HEK293 (cell line): Measurements from ENCODE around the gene YWHAQ.

Experiments used
- GLIS2 ChIP-seq: fragments of 450-650 bp; formaldehyde crosslinking; IDR thresholded peaks from 2 replicates; pipeline ENCODE4 v1.5.1; 2016; ENCODE audit warnings: missing biosample characterization, missing genetic modification characterization
- KLF10 ChIP-seq: fragments of 450-650 bp; IDR thresholded peaks from 2 replicates; pipeline ENCODE4 v1.5.1; 2018; ENCODE audit warnings: missing biosample characterization, mild to moderate bottlenecking, missing genetic modification characterization
- RBAK ChIP-seq: fragments of 450-650 bp; formaldehyde crosslinking; IDR thresholded peaks from 2 replicates; pipeline ENCODE4 v1.5.1; 2016; ENCODE audit warnings: missing biosample characterization, missing genetic modification characterization
- ZNF121 ChIP-seq: fragments of 450-650 bp; formaldehyde crosslinking; IDR thresholded peaks from 2 replicates; pipeline ENCODE4 v1.5.1; 2016; ENCODE audit warnings: missing biosample characterization, missing genetic modification characterization
- ZNF133 ChIP-seq: fragments of 450-650 bp; formaldehyde crosslinking; IDR thresholded peaks from 2 replicates; pipeline ENCODE4 v1.5.1; 2016; ENCODE audit warnings: missing biosample characterization, missing genetic modification characterization
- ZNF202 ChIP-seq: fragments of 450-650 bp; formaldehyde crosslinking; IDR thresholded peaks from 2 replicates; pipeline ENCODE4 v1.5.1; 2016; ENCODE audit warnings: missing biosample characterization, missing genetic modification characterization, borderline replicate concordance
- ZNF274 ChIP-seq, 2 experiments: fragments of 200-500 bp in 1 of 2; fragments of 450-650 bp in 1 of 2; sonication (Bioruptor generic) in 1 of 2; formaldehyde crosslinking in 1 of 2; IDR thresholded peaks; 2 replicates each; pipeline versions ENCODE4 v1.5.1 to v1.6.1; 2014 to 2016; ENCODE audit warnings: borderline replicate concordance in 1 of 2, inconsistent platforms in 1 of 2, low read length in 1 of 2, missing biosample characterization in 1 of 2, missing genetic modification characterization in 1 of 2
- ZNF701 ChIP-seq: fragments of 450-650 bp; formaldehyde crosslinking; IDR thresholded peaks from 2 replicates; pipeline ENCODE4 v1.5.1; 2016; ENCODE audit warnings: missing biosample characterization, missing genetic modification characterization
- TF ChIP-seq, protein P1 (sequence below): fragments of 450-650 bp; IDR thresholded peaks from 2 replicates; pipeline ENCODE4 v1.5.1; 2018; ENCODE audit warnings: missing biosample characterization, missing genetic modification characterization
- TF ChIP-seq, protein P2 (sequence below): fragments of 450-650 bp; formaldehyde crosslinking; IDR thresholded peaks from 2 replicates; pipeline ENCODE4 v1.5.1; 2016; ENCODE audit warnings: missing biosample characterization, missing genetic modification characterization
- TF ChIP-seq, protein P3 (sequence below): IDR thresholded peaks from 2 replicates; pipeline ENCODE4 v1.6.1; 2011; ENCODE audit warnings: mild to moderate bottlenecking, low read depth, low read length, borderline replicate concordance

DNA sequence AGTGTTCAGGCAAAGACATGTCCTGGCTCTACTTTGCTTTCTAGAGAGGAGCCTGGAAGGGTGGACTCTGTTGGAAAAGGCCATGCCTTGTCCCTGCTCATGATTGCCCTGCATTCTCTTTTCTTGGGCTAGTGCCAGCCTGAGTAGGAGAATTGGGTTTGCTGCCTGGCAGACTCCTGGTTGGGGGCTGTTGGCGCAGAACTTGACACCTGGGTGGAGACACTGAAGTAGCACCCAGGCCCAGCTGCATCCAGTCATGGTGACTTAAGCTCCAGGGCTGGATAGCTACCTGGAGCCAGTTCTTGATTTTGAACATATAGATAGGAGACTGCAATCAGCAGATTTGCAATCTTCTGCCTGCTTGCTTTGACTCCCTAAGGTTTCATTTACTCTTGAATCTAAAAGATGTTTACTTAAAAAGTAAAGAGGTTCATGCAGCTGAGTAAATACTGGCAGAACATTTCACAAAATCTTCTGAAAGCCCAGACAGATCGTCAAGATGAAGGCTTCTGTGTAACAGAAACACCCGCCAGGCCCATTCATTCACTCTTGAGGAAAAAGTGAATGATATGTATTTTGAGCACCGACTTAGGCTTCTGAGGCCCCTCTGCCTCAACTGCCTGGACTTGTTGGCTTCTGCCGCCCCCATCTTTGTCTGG lies 38.0 kb upstream of the YWHAQ start:
- TF ChIP-seq, protein P1, sequence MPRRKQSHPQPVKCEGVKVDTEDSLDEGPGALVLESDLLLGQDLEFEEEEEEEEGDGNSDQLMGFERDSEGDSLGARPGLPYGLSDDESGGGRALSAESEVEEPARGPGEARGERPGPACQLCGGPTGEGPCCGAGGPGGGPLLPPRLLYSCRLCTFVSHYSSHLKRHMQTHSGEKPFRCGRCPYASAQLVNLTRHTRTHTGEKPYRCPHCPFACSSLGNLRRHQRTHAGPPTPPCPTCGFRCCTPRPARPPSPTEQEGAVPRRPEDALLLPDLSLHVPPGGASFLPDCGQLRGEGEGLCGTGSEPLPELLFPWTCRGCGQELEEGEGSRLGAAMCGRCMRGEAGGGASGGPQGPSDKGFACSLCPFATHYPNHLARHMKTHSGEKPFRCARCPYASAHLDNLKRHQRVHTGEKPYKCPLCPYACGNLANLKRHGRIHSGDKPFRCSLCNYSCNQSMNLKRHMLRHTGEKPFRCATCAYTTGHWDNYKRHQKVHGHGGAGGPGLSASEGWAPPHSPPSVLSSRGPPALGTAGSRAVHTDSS (tag by site-specific recombination) = no peak
- TF ChIP-seq, protein P2, sequence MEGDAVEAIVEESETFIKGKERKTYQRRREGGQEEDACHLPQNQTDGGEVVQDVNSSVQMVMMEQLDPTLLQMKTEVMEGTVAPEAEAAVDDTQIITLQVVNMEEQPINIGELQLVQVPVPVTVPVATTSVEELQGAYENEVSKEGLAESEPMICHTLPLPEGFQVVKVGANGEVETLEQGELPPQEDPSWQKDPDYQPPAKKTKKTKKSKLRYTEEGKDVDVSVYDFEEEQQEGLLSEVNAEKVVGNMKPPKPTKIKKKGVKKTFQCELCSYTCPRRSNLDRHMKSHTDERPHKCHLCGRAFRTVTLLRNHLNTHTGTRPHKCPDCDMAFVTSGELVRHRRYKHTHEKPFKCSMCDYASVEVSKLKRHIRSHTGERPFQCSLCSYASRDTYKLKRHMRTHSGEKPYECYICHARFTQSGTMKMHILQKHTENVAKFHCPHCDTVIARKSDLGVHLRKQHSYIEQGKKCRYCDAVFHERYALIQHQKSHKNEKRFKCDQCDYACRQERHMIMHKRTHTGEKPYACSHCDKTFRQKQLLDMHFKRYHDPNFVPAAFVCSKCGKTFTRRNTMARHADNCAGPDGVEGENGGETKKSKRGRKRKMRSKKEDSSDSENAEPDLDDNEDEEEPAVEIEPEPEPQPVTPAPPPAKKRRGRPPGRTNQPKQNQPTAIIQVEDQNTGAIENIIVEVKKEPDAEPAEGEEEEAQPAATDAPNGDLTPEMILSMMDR (tag by site-specific recombination) = no peak
- TF ChIP-seq ZNF701 (tag by site-specific recombination) (no peak), RBAK (tag by site-specific recombination) (no peak), GLIS2 (tag by site-specific recombination) (no peak), KLF10 (tag by site-specific recombination) (no peak), ZNF121 (no peak), ZNF133 (tag by site-specific recombination) (no peak), ZNF202 (tag by site-specific recombination) (no peak), ZNF274 (IDR thresholded peaks at IDR 0.05; ENCODE audit: low read length) (no peak), ZNF274 (tag by site-specific recombination; IDR thresholded peaks at IDR 0.05; ENCODE audit: borderline replicate concordance) (no peak)
- TF ChIP-seq, protein P3, sequence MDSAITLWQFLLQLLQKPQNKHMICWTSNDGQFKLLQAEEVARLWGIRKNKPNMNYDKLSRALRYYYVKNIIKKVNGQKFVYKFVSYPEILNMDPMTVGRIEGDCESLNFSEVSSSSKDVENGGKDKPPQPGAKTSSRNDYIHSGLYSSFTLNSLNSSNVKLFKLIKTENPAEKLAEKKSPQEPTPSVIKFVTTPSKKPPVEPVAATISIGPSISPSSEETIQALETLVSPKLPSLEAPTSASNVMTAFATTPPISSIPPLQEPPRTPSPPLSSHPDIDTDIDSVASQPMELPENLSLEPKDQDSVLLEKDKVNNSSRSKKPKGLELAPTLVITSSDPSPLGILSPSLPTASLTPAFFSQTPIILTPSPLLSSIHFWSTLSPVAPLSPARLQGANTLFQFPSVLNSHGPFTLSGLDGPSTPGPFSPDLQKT = no peak
